Esophagus muscularis mucosa (tissue), 4 donors: ENCODE data around the gene KRTAP5-10. TPM values are rescaled to one million over a fixed set of nuclear protein-coding genes. Genes with fewer than 3 reads are reported as not detected.

Experiments used
- DNase-seq: peaks from one replicate; pipeline ENCODE4 v3.0.0-alpha.2; 2017; ENCODE audit errors: extremely low spot score
- H3K27ac ChIP-seq, 4 donors: fragments of 200-600 bp; sonication (generic); replicated peaks in 1 of 4; 1 replicate in 3 of 4; 2 replicates in 1 of 4; pipeline ENCODE4 v1.5.1; 2016 to 2019; ENCODE audit warnings: mild to moderate bottlenecking in 1 of 4
- H3K27me3 ChIP-seq, 4 donors: fragments of 200-600 bp; sonication (generic); one replicate each; pipeline versions ENCODE4 v1.5.1 to v1.6.0; 2016 to 2019
- H3K36me3 ChIP-seq, 4 donors: fragments of 200-600 bp; sonication (generic); one replicate each; pipeline ENCODE4 v1.5.1; 2016 to 2019
- H3K4me1 ChIP-seq, 4 donors: fragments of 200-600 bp; sonication (generic); one replicate each; pipeline ENCODE4 v1.5.1; 2016 to 2019
- H3K4me3 ChIP-seq, 4 donors: fragments of 200-600 bp; sonication (generic); 1 replicate in 2 of 4; 2 replicates in 2 of 4; pipeline ENCODE4 v1.5.1; 2016 to 2019; ENCODE audit warnings: mild to moderate bottlenecking in 4 of 4, moderate library complexity in 1 of 4
- H3K9me3 ChIP-seq, 4 donors: fragments of 200-600 bp; sonication (generic); 1 replicate in 3 of 4; 2 replicates in 1 of 4; pipeline ENCODE4 v1.5.1; 2016 to 2019
- EP300 ChIP-seq: sonication (generic); formaldehyde crosslinking; IDR thresholded peaks from one replicate; pipeline ENCODE4 v1.6.1; 2017; ENCODE audit warnings: antibody characterized with exemption
- POLR2A ChIP-seq: fragments of 450-650 bp; IDR thresholded peaks from one replicate; pipeline ENCODE4 v1.6.1; 2017; ENCODE audit warnings: antibody characterized with exemption, moderate library complexity, mild to moderate bottlenecking, low read depth
- POLR2AphosphoS5 ChIP-seq, 2 donors: sonication (generic); formaldehyde crosslinking; IDR thresholded peaks; one replicate each; pipeline ENCODE4 v1.6.1; 2017; ENCODE audit warnings: antibody characterized with exemption in 2 of 2
- WGBS: methylation state at CpG from one replicate; pipeline ENCODE4 v1.1.5; 2018; 5-methylcytosine and 5-hydroxymethylcytosine counted together
- intact Hi-C: fragments of 100-400 bp; cut with DNase I; formaldehyde crosslinking; loops from one replicate; pipeline ENCODE4 v1.15.1; 2023
- total RNA-seq, 4 donors: library from RNA; depleted of rRNA; stranded (reverse); fragments of >200 nt; gene quantifications; one replicate each; pipeline versions ENCODE4 v1.1.0 to v1.2.1, GENCODE V29; 2016
- TF ChIP-seq, protein P1 (sequence below), 3 experiments: fragments of 200-600 bp in 2 of 3; fragments of 450-650 bp in 1 of 3; sonication (generic) in 2 of 3; IDR thresholded peaks; one replicate each; pipeline ENCODE4 v1.5.1; 2017 to 2019; ENCODE audit warnings: antibody characterized with exemption in 3 of 3, mild to moderate bottlenecking in 2 of 3, moderate library complexity in 1 of 3

KRTAP5-10 gene
- total RNA-seq, 4 donors from 2014 or later, result not detected

DNA sequence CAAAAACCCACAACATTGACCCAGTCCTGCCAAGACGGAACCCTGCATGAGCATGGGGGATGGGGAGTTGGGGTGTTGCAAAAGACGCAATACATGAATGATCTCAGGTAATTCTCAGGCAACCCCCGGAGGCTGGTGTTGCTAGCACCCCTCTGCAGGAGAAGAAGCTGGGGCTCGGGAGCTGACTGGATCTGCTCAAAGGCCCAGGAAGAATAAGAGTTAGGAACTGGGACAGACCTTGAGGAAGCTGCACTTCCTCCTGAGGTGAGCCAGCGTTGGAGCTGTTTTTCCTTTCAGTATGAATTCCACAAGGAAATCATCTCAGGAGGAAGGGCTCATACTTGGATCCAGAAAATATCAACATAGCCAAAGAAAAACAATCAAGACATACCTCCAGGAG is 17.2 kb upstream of the KRTAP5-10 start, which contains the start of gene KRTAP5-9:
TSS of gene KRTAP5-9 (plus strand) at position 301 of the 400 bp plus-strand sequence. CDS start 238 bp downstream, outside the sequence.
- TF ChIP-seq POLR2A, result no peak
- no peak for TF ChIP-seq POLR2AphosphoS5 (IDR thresholded peaks at IDR 0.05)
- no peak for TF ChIP-seq EP300
- TF ChIP-seq, protein P1, sequence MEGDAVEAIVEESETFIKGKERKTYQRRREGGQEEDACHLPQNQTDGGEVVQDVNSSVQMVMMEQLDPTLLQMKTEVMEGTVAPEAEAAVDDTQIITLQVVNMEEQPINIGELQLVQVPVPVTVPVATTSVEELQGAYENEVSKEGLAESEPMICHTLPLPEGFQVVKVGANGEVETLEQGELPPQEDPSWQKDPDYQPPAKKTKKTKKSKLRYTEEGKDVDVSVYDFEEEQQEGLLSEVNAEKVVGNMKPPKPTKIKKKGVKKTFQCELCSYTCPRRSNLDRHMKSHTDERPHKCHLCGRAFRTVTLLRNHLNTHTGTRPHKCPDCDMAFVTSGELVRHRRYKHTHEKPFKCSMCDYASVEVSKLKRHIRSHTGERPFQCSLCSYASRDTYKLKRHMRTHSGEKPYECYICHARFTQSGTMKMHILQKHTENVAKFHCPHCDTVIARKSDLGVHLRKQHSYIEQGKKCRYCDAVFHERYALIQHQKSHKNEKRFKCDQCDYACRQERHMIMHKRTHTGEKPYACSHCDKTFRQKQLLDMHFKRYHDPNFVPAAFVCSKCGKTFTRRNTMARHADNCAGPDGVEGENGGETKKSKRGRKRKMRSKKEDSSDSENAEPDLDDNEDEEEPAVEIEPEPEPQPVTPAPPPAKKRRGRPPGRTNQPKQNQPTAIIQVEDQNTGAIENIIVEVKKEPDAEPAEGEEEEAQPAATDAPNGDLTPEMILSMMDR (IDR thresholded peaks at IDR 0.05), result no peak
- Histone ChIP-seq H3K27ac (no peak within 1 kb of the TSS), H3K36me3 (no peaks in the 10 kb centered on the region), H3K4me3 (no peak within 1 kb of the TSS), H3K9me3 (no peaks in the 10 kb centered on the region), H3K4me1 (no peaks in the 10 kb centered on the region), H3K27me3 (peaks cover 0 to 41% (median 0%) of the 10 kb centered on the region in 4 donors)
- intact Hi-C loops, result no loop called here
- DNase-seq, result no peak
- 73% methylated on average over 5 of the region's 5 CpGs for WGBS

DNA sequence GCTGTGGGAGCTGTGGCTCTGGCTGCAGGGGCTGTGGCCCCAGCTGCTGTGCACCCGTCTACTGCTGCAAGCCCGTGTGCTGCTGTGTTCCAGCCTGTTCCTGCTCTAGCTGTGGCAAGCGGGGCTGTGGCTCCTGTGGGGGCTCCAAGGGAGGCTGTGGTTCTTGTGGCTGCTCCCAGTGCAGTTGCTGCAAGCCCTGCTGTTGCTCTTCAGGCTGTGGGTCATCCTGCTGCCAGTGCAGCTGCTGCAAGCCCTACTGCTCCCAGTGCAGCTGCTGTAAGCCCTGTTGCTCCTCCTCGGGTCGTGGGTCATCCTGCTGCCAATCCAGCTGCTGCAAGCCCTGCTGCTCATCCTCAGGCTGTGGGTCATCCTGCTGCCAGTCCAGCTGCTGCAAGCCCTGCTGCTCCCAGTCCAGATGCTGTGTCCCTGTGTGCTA is 16.6 kb upstream of the KRTAP5-10 start:
- WGBS, result 50% methylated on average over 1 of the region's 5 CpGs
- H3K36me3 ChIP-seq, result no peaks in the 10 kb centered on the region
- H3K4me1 ChIP-seq, result no peaks in the 10 kb centered on the region
- intact Hi-C loops, result no loop called here
- H3K9me3 ChIP-seq, result no peaks in the 10 kb centered on the region
- TF ChIP-seq EP300, result no peak
- TF ChIP-seq, protein P1 (IDR thresholded peaks at IDR 0.05), result no peak
- TF ChIP-seq POLR2A, result no peak
- TF ChIP-seq POLR2AphosphoS5 (IDR thresholded peaks at IDR 0.05), result no peak
- peaks cover 0 to 39% (median 0%) of the 10 kb centered on the region in 4 donors for H3K27me3 ChIP-seq
- H3K4me3 ChIP-seq, result no peak overlapping the region
- no peak for DNase-seq
- no peak overlapping the region for H3K27ac ChIP-seq

DNA sequence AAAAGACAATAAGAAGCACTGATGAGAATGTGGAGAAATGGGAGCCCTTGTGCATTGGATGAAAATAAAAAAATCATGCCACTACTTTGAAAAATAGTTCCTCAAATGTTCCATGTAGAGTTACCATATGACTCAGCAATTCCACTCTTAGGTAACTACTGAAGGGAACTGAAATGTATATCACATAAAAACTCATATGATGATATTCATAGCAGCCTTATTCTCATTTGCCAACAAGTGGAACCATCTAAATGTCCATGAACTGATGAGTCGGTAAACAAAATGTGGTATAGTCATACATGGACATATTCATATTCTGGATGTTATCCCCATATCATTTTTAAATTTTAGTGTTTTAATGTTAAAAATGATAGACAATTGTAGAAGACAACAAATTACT is 13.7 kb upstream of the KRTAP5-10 start:
- Histone ChIP-seq H3K36me3 (no peaks in the 10 kb centered on the region), H3K27ac (no peak overlapping the region), H3K27me3 (peaks cover 0 to 35% (median 0%) of the 10 kb centered on the region in 4 donors), H3K4me3 (no peak overlapping the region), H3K4me1 (no peaks in the 10 kb centered on the region), H3K9me3 (no peaks in the 10 kb centered on the region)
- intact Hi-C loops, result no loop called here
- WGBS, result 92% methylated on average over 1 of the region's 1 CpG
- no peak for DNase-seq
- TF ChIP-seq, protein P1 (IDR thresholded peaks at IDR 0.05), result no peak
- TF ChIP-seq EP300 (no peak), POLR2A (no peak), POLR2AphosphoS5 (IDR thresholded peaks at IDR 0.05) (no peak)

DNA sequence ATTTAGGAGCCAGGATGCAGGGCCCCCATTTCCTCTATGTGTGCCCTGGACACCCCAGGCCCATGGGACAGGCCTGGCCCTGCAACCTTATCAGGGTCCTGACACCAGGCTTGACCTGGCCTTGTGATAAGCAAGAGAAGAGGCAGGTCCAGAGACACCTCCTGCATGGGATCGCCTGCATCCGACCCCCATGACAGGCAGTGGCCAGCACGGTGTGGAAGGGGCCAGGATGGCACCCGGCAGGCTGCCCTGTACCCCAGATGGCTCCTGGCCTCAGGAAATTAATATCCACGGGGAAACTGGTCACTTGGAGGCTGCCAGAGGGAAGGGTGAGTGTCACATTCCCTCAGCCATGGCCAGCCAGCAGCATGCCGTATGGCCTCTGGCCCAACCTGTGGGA is 10.4 kb upstream of the KRTAP5-10 start:
- TF ChIP-seq EP300 (no peak), POLR2A (no peak), POLR2AphosphoS5 (IDR thresholded peaks at IDR 0.05) (no peak)
- TF ChIP-seq, protein P1 (IDR thresholded peaks at IDR 0.05), result no peak
- no peaks in the 10 kb centered on the region for H3K36me3 ChIP-seq
- no peaks in the 10 kb centered on the region for H3K9me3 ChIP-seq
- no peaks in the 10 kb centered on the region for H3K4me1 ChIP-seq
- DNase-seq, result no peak
- H3K4me3 ChIP-seq, result no peak overlapping the region
- intact Hi-C loops, result no loop called here
- no peak overlapping the region for H3K27ac ChIP-seq
- WGBS, result no CpG with 5 or more reads among the region's 6 CpGs
- H3K27me3 ChIP-seq, result peaks cover 0 to 10% (median 0%) of the 10 kb centered on the region in 4 donors

DNA sequence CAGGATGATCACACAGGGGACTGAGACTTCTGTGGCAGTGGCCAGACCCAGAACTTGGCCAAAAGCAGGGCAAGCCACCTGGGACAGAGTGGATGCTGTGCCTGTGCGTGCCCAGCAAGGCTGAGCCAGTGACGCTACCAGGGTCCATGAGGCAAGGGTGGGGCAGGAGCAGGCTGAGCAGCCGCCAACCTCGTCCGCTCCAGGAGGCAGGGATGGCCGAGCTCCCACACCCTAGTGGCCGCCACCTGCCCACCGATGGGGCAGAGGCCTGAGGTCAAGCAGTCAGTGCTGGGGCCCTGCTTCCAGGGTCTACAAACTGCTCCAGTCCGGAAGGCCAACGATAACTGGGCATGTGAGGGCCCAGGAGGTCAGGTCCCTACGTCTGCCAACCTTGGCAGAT is 9.9 kb upstream of the KRTAP5-10 start:
- Histone ChIP-seq H3K27ac (no peak overlapping the region), H3K4me1 (no peaks in the 10 kb centered on the region), H3K27me3 (peaks cover 0 to 10% (median 0%) of the 10 kb centered on the region in 4 donors), H3K9me3 (no peaks in the 10 kb centered on the region), H3K4me3 (no peak overlapping the region), H3K36me3 (no peaks in the 10 kb centered on the region)
- whole genome bisulfite sequencing, result 83% methylated on average over 6 of the region's 11 CpGs
- intact Hi-C loops, result no loop called here
- TF ChIP-seq, protein P1 (IDR thresholded peaks at IDR 0.05), result no peak
- no peak for TF ChIP-seq POLR2AphosphoS5 (IDR thresholded peaks at IDR 0.05)
- DNase-seq, result no peak
